Pericardium fibroblast (primary cell): ENCODE data around the gene PRPF38A. TPM values are rescaled to one million over a fixed set of nuclear protein-coding genes. Genes with fewer than 3 reads are reported as not detected.

Experiments
- total RNA-seq: library from RNA; depleted of rRNA; stranded (reverse); fragments of >200 nt; gene quantifications from 2 replicates; pipeline ENCODE4 v1.2.3, GENCODE V29; 2015

The PRPF38A gene, protein sequence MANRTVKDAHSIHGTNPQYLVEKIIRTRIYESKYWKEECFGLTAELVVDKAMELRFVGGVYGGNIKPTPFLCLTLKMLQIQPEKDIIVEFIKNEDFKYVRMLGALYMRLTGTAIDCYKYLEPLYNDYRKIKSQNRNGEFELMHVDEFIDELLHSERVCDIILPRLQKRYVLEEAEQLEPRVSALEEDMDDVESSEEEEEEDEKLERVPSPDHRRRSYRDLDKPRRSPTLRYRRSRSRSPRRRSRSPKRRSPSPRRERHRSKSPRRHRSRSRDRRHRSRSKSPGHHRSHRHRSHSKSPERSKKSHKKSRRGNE
- total RNA-seq: 8.0 and 11.8 TPM in 2 replicates

DNA sequence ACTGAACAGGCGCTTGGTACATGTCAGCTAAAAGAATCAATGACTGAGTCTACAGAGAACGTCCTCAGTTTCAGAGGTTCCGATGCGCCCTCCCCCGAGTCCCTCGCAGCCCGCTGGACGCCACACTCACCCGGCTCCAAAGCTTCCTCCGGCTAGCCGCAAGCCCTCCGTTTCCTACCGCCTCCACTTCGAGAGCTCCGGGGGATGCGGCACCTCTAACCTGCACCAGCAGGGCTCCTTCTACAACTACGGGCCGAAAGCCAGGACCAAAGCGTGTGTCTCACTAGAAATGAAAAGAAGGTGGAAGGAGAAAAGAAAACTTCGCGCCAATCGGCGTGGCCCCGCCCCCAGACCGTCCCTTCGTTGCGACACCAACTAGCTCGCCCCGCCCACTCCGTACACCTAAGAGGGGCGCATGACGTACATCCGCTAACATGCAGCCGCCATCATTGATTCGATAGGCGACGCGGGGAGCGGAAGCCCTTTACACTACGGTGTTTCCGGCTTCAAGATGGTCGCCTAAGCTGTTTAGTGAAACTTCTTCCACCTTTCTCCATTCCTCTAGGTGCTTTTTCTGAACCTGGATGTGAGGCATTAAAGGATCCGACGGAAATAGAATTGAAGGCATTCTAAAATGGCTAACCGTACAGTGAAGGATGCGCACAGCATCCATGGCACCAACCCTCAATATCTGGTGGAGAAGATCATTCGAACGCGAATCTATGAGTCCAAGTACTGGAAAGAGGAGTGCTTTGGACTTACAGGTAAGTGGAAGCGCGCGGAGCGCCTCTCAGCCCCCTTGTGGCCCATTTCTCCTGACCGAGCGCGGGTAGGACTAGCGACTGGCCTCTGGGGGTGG lies at the start of gene PRPF38A, which contains the start of gene ORC1:
TSS of gene PRPF38A (plus strand) at position 487 of the 859 bp plus-strand sequence. CDS start at position 635, 148 bp downstream.
TSS of gene ORC1 (minus strand) at position 308 of the 859 bp plus-strand sequence. CDS start 2,200 bp downstream, outside the sequence.

DNA sequence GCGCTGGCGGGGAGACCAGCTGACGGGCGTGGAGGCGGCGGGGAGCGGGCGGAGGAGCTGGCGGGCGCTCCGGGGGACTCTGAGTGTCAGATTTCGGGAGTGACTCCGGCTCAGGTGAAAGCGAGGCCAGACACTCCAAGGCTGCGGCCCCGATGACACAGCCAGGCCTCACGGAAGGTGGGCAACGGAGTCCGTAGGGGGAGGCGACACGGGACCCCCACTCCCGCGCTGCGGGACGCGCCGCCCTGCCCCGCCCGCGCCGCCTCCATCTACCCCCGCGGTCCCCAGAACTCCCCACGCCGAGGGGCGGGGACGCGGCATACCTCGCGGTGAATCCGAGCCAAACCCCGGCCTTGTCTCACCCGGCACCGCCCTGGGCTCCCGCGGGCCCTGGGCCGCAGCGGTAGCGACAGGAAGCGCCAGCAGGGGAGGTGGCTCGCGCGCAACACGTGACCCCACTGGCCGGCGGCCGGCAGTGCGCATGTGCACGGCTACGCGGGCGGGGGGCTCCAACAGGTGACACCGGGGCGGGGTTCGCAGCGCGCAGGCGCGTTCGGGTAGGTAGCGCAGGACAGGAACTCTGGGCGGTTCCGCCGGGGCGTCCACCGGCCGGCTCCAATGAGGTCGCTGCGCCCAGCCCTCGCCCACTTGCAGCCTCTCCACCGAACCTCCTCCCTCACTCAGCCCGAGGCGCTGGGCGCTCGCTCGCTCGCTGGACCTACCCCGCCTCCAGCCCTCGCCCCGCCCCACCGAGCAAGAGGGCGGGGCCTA lies 38.5 kb upstream of the PRPF38A start, which contains the start of gene CC2D1B:
TSS of gene CC2D1B (minus strand) at position 460 of the 771 bp plus-strand sequence. CDS start 1,585 bp downstream, outside the sequence.

Other genes with a start within 250 kb of the PRPF38A start
- 18.8 and 22.8 TPM in 2 replicates for gene CC2D1B, start 38.4 kb upstream of the PRPF38A start, total RNA-seq
- 0.35 and 0.77 TPM in 2 replicates for gene ORC1, start 179 bp upstream of the PRPF38A start, total RNA-seq
- gene TUT4, start 148.5 kb downstream of the PRPF38A start, total RNA-seq: 15.2 and 19.6 TPM in 2 replicates
- 32.2 and 62.3 TPM in 2 replicates for gene GPX7, start 197.8 kb downstream of the PRPF38A start, total RNA-seq
- 1.6 TPM in 1 of 2 replicates, not detected in the other for gene SHISAL2A, start 228.6 kb downstream of the PRPF38A start, total RNA-seq